ENCODE results near the gene RPS6KB2.

RPS6KB2 gene

DNA sequence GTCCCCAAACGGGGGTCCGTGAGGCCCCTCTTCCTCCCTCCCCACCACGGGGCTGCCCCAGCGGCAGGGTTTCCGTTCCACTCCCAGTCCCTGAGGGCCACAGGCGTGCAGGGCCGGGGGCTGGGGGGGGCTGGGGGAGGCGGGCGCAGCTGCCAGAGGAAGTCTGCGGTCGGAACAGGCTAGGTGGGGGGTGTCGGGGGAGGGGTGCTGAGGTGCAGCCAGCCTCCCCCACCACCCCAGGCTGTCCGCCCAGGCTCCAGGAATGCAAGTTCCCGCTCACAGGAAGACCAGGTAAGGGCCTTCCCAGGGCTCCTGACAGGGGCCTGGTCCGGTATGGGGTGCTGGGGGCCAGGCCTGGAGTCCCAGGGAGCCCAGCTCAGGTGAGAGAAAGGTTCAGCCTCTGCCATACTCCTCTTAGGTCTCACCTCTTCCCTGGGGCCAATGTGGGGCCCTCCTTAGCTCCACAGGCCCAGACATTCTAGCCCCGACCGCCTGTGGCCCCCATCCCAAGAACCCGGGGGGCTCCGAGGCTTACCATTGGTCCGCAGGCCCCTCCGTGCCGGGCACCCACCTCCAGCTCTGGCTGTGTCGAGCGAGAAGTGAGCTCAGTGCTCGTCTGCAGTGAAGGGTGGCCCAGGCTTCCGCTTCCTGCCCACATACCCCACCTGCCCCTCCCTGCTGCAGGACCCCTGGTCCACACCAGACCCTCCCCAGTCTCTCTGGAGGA lies 9.0 kb downstream of the RPS6KB2 start, which contains the start of gene PTPRCAP:
Gene PTPRCAP, minus strand, starts transcription at position 601 of the 727 bp plus-strand sequence. Its CDS starts 63 bp downstream, at position 538.
- H3K4me3 ChIP-seq, result peak within 1 kb of the TSS; percentile 28
- DNase-seq (ENCODE audit: low spot score), result no peak
- TF ChIP-seq, protein P1, sequence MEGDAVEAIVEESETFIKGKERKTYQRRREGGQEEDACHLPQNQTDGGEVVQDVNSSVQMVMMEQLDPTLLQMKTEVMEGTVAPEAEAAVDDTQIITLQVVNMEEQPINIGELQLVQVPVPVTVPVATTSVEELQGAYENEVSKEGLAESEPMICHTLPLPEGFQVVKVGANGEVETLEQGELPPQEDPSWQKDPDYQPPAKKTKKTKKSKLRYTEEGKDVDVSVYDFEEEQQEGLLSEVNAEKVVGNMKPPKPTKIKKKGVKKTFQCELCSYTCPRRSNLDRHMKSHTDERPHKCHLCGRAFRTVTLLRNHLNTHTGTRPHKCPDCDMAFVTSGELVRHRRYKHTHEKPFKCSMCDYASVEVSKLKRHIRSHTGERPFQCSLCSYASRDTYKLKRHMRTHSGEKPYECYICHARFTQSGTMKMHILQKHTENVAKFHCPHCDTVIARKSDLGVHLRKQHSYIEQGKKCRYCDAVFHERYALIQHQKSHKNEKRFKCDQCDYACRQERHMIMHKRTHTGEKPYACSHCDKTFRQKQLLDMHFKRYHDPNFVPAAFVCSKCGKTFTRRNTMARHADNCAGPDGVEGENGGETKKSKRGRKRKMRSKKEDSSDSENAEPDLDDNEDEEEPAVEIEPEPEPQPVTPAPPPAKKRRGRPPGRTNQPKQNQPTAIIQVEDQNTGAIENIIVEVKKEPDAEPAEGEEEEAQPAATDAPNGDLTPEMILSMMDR (IDR thresholded peaks at IDR 0.05), result no peak
- peak within 1 kb of the TSS; percentile 61 to 74 for H3K27ac ChIP-seq

DNA sequence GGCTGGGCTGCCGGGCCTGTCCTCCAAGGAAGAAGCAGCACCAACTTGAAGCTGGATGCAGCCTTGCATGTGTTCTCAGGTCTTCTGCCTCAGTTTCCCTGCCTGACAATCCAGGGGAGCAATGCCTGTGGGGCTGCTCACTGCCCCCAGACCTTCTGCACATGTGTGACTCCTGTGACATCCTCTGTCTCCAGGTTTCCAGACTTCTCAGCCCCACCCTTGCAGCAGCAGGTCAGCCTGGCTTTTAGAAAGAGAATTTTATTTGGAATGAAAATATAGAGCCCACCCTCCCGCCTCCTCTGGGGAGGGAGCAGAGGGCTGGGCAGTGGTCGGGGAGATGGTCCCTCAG lies 9.5 kb downstream of the RPS6KB2 start:
- no peak overlapping the region for H3K4me3 ChIP-seq
- no peak for DNase-seq (ENCODE audit: low spot score)
- H3K27ac ChIP-seq, result peak overlapping the region in 1 of 2 donors; percentile 58
- TF ChIP-seq, protein P1 (IDR thresholded peaks at IDR 0.05), result no peak

DNA sequence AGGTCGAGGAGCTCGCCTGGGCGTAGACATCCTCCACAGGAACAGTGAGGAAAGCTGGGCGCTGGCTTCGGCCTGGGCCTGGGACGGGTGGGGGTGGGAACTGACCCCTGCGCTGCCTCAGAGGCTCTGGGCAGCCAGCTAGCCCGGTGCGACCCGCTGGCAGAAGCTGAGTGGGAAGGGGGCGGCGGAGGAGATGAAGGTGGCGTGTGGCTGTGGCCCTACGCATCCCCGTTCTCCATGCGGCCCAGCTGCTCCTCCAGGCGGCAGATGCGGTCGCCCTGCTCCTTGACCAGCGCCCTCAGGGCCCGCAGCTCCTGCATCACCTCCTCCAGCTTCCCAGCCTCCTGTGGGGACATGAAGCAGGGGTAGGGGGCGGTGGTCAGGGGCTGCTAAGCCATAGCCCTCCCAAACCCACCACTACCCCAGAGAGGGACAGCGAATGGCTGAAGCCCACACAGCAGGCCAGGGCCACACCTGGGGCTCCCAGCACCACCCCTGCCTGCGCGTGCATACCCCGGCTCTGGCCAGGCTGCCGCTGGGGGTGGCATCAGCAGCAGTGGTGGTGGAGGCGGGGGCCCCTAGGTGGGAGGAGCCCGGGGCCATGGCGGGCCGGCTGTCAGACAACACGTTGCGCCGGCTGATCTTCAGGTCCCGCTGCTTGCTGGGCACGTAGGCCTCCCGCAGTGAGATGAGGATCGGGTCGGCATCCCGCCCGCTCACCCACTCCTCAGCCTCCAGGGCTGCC lies 10.0 kb downstream of the RPS6KB2 start:
- TF ChIP-seq, protein P1 (IDR thresholded peaks at IDR 0.05), result no peak
- Histone ChIP-seq H3K27ac (peak overlapping the region; percentile 61 to 74), H3K4me3 (no peak overlapping the region)
- no peak for DNase-seq (ENCODE audit: low spot score)

DNA sequence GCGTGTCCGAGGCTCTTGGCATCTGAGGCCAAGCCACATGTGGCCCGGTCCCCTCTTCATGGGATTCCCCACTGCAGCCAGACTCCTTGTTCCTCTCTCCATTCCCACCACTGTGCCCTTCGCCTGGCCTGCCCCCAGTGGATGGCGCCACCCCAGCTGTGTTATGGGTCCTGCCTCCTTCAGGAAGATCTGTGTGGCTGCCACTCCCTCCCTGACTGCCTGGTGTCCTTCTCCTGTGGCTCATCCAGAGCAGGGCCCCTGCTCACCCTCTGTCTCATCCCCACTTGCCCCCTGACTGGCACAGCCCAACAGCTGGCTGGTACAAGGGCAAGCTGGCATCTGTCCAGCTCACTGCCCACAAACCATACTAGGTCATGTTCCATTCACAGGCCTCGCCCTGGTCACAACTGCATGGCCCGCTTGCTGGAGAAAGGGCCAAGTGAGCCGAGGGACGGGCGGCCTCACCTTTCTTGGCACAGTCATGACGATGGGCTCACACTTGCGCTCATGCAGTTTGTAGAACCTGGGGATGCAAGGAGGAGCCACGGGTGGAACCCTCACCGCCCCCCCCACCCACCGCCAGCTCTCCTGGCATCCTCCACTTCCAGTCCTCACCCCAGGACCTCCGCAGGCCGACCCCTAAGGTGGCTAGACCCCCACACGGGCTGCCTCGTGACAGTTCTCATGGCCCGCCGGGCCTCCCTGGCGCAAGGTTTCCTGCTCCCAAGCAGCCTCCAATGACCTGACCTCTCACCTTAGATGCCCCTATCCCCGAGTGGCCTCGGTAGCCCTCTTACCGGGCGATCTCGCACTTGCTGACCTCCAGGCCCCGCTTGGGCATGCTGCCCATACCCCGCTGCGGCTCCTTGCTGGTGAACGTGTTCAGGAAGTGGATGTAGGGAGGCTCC lies 11.3 kb downstream of the RPS6KB2 start:
- H3K4me3 ChIP-seq, result no peak overlapping the region
- TF ChIP-seq, protein P1 (IDR thresholded peaks at IDR 0.05), result no peak
- H3K27ac ChIP-seq, result peak overlapping the region; percentile 61 to 74
- no peak for DNase-seq (ENCODE audit: low spot score)

DNA sequence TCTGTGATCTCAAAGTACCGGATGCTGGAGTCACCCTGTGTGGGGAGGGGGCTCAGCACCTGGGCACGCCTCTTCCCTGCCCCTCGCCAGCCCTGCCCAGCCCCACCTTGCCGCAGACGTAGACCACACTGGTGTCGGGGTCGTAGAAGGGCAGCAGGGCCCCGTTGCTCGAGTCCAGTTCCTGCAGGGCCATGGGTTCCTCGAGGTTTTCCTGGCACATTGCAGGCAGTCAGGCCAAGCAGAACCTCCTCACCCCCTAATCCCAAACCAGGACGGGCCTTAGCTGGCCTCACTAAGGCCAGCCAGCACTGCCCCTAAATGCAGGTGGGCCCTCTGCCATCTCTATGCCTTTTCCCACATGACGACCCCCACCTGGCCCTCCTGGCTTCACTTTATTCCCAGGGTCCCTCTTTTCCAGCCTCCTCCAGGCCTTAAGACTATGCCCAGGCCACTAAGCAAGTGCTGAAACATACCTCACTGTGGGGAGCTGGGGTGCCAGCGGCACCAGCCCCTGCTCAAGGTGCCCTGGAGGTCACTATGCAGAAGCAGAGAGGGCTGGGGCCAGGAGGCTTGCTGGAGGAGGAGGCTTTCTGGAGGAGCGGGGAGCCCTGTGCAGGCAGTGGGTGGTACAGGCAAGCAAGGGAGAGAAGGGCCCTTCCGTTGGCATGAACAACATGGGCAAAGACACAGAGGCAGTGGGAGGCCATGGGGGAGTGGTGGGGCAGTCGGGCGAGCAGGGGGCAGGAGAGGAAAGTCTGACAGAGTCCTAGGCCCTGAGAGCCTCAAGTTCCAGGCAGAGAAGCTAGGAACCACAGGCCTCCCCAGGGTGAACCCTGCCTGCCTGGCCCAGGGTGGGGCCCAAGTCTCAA lies 12.2 kb downstream of the RPS6KB2 start:
- H3K27ac ChIP-seq, result peak overlapping the region; percentile 61 to 74
- TF ChIP-seq, protein P1 (IDR thresholded peaks at IDR 0.05), result no peak
- no peak overlapping the region for H3K4me3 ChIP-seq
- no peak for DNase-seq (ENCODE audit: low spot score)

DNA sequence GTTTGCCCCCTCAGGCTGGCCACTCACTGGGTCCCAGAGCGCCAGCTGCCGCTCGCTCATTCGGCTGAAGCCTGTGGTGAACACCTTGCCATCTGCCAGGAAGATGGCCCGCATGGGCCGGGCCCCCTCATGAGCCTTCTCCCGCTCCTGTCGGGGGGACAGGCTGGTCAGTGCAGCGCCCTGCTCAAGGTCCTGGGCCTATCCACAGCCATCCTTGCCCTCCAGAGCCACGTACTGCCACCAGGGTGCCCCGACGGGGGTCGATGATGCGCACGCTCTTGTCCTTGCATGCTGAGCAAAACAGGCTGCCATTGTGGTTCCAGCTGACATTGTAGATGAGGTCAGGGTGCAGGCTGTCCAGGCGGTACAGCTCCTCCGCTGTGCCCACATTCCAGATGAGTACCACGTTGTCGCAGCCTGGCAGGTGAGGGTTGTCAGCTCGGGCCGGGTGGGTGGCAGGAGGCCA lies 12.8 kb downstream of the RPS6KB2 start:
- Histone ChIP-seq H3K27ac (peak overlapping the region in 1 of 2 donors; percentile 74), H3K4me3 (no peak overlapping the region)
- no peak for DNase-seq (ENCODE audit: low spot score)
- TF ChIP-seq, protein P1 (IDR thresholded peaks at IDR 0.05), result no peak

All from coronary artery (tissue), 2 donors.